GM18502 (cell line): ENCODE data around the gene KCNT1.

Source experiments
- ATAC-seq: cut with Tn5 transposase; IDR thresholded peaks from one replicate; pipeline ENCODE4 v1.9.1; 2021; ENCODE audit warnings: mild to moderate bottlenecking; ENCODE audit not compliant: unreplicated experiment, poor library complexity

Gene KCNT1

GRCh38 chr9:135697226-135697625 lies 4.8 kb upstream of the KCNT1 start:
- ATAC-seq, result no peak

GRCh38 chr9:135698236-135698635 lies 3.7 kb upstream of the KCNT1 start:
- ATAC-seq, result no peak

- ATAC-seq, result no peak
These were observed 3.2 kb upstream of the KCNT1 start for GRCh38 chr9:135698767-135699166.

- no peak for ATAC-seq
These were observed 2.5 kb upstream of the KCNT1 start, which contains the start of gene SOHLH1 for GRCh38 chr9:135699440-135699839. TSS of gene SOHLH1 (minus strand) at chr9:135699481. CDS start at chr9:135699467, 14 bp downstream.

- no peak for ATAC-seq
These were observed 1.5 kb upstream of the KCNT1 start for GRCh38 chr9:135700525-135700924.

GRCh38 chr9:135701067-135701958 lies 672 bp upstream of the KCNT1 start:
- no peak for ATAC-seq

- ATAC-seq, result no peak
These were observed 1.7 kb downstream of the KCNT1 start for GRCh38 chr9:135703726-135704125.

GRCh38 chr9:135704483-135704882 lies 2.5 kb downstream of the KCNT1 start:
- no peak for ATAC-seq

- ATAC-seq, result no peak
These were observed 3.4 kb downstream of the KCNT1 start for GRCh38 chr9:135705376-135705775.

- ATAC-seq, result no peak
These were observed 4.3 kb downstream of the KCNT1 start for GRCh38 chr9:135706288-135706687.

- ATAC-seq, result no peak
These were observed 5.5 kb downstream of the KCNT1 start for GRCh38 chr9:135707252-135708138.

GRCh38 chr9:135708164-135708563 lies 6.2 kb downstream of the KCNT1 start:
- ATAC-seq, result no peak

GRCh38 chr9:135711391-135711790 lies 9.4 kb downstream of the KCNT1 start:
- no peak for ATAC-seq

- ATAC-seq, result no peak
These were observed 9.9 kb downstream of the KCNT1 start for GRCh38 chr9:135711881-135712280.

GRCh38 chr9:135712613-135713295 lies 10.8 kb downstream of the KCNT1 start:
- no peak for ATAC-seq

GRCh38 chr9:135714242-135715055 lies 12.5 kb downstream of the KCNT1 start:
- no peak for ATAC-seq

GRCh38 chr9:135715056-135715595 lies 13.1 kb downstream of the KCNT1 start:
- no peak for ATAC-seq

GRCh38 chr9:135716045-135716444 lies 14.1 kb downstream of the KCNT1 start:
- no peak for ATAC-seq

- ATAC-seq, result no peak
These were observed 15.4 kb downstream of the KCNT1 start for GRCh38 chr9:135717410-135717809.
